ENCODE measurements around the gene SLC13A3. TPM values are rescaled to one million over a fixed set of nuclear protein-coding genes. Genes with fewer than 3 reads are reported as not detected.

SLC13A3 gene
- total RNA-seq, 1 donor from 2014 or later, result 0.66 TPM

- Mint-ChIP-seq H3K36me3 (ENCODE audit: low read depth, unreplicated experiment) (peaks cover 1% of the 10 kb centered on the region), H3K27me3 (ENCODE audit: low read depth, unreplicated experiment) (no peaks in the 10 kb centered on the region), H3K4me1 (ENCODE audit: low read depth, unreplicated experiment) (peaks cover 3% of the 10 kb centered on the region), H3K4me3 (ENCODE audit: unreplicated experiment) (no peak overlapping the region), H3K9me3 (ENCODE audit: unreplicated experiment) (no peaks in the 10 kb centered on the region), H3K27ac (ENCODE audit: unreplicated experiment) (no peak overlapping the region)
- no peak overlapping the region for H3K9ac ChIP-seq (ENCODE audit: low read length)
- H3K4me1 ChIP-seq (ENCODE audit: insufficient read depth, low read length), result peaks cover 6% of the 10 kb centered on the region
- H3K4me3 ChIP-seq (ENCODE audit: insufficient read depth, low read depth, low read length), result no peak overlapping the region
- no peaks in the 10 kb centered on the region for H4K20me1 ChIP-seq (ENCODE audit: insufficient read depth, low read length)
- no peaks in the 10 kb centered on the region for H3K9me3 ChIP-seq (ENCODE audit: insufficient read depth, low read depth, low read length)
- no peak overlapping the region for H2AFZ ChIP-seq (ENCODE audit: low read depth, low read length)
- H3K27ac ChIP-seq (ENCODE audit: low read depth, low read length), result no peak overlapping the region
- DNase-seq (ENCODE audit: low read depth), result no peak
- FAIRE-seq, result no peak
- TF ChIP-seq CTCF (IDR thresholded peaks at IDR 0.05; ENCODE audit: insufficient read depth, low read depth, low read length), result no peak
- TF ChIP-seq EZH2 (IDR thresholded peaks at IDR 0.05; ENCODE audit: insufficient read depth, low read length), result no peak
- H3K79me2 ChIP-seq (ENCODE audit: insufficient read depth, low read length), result no peaks in the 10 kb centered on the region
- H3K4me2 ChIP-seq (ENCODE audit: low read length), result no peak overlapping the region
- no peaks in the 10 kb centered on the region for H3K27me3 ChIP-seq (ENCODE audit: insufficient read depth, low read length)
- H3K36me3 ChIP-seq (ENCODE audit: insufficient read depth, low read length), result no peaks in the 10 kb centered on the region
These were observed 91.4 kb downstream of the SLC13A3 start for GRCh38 chr20:46559685-46560440.

- no peak for TF ChIP-seq CTCF (IDR thresholded peaks at IDR 0.05; ENCODE audit: insufficient read depth, low read depth, low read length)
- Histone ChIP-seq H3K4me2 (ENCODE audit: low read length) (no peak overlapping the region), H3K9me3 (ENCODE audit: insufficient read depth, low read depth, low read length) (no peaks in the 10 kb centered on the region), H3K9ac (ENCODE audit: low read length) (no peak overlapping the region), H3K27ac (ENCODE audit: low read depth, low read length) (no peak overlapping the region), H2AFZ (ENCODE audit: low read depth, low read length) (peak overlapping the region; percentile 64), H3K27me3 (ENCODE audit: insufficient read depth, low read length) (no peaks in the 10 kb centered on the region), H3K4me1 (ENCODE audit: insufficient read depth, low read length) (peaks cover 6% of the 10 kb centered on the region), H3K79me2 (ENCODE audit: insufficient read depth, low read length) (no peaks in the 10 kb centered on the region), H3K4me3 (ENCODE audit: insufficient read depth, low read depth, low read length) (no peak overlapping the region), H4K20me1 (ENCODE audit: insufficient read depth, low read length) (no peaks in the 10 kb centered on the region), H3K36me3 (ENCODE audit: insufficient read depth, low read length) (no peaks in the 10 kb centered on the region)
- Mint-ChIP-seq H3K4me1 (ENCODE audit: low read depth, unreplicated experiment) (peaks cover 3% of the 10 kb centered on the region), H3K27ac (ENCODE audit: unreplicated experiment) (no peak overlapping the region), H3K9me3 (ENCODE audit: unreplicated experiment) (no peaks in the 10 kb centered on the region), H3K36me3 (ENCODE audit: low read depth, unreplicated experiment) (peaks cover 1% of the 10 kb centered on the region), H3K4me3 (ENCODE audit: unreplicated experiment) (no peak overlapping the region), H3K27me3 (ENCODE audit: low read depth, unreplicated experiment) (no peaks in the 10 kb centered on the region)
- FAIRE-seq (no peak), DNase-seq (ENCODE audit: low read depth) (no peak)
These were observed 92.3 kb downstream of the SLC13A3 start for GRCh38 chr20:46559001-46559400.

GRCh38 chr20:46558511-46558959 lies 92.7 kb downstream of the SLC13A3 start:
- peaks cover 6% of the 10 kb centered on the region for H3K4me1 ChIP-seq (ENCODE audit: insufficient read depth, low read length)
- peak overlapping the region; percentile 10 for H3K4me2 ChIP-seq (ENCODE audit: low read length)
- Mint-ChIP-seq H3K4me1 (ENCODE audit: low read depth, unreplicated experiment) (peaks cover 3% of the 10 kb centered on the region), H3K4me3 (ENCODE audit: unreplicated experiment) (no peak overlapping the region), H3K9me3 (ENCODE audit: unreplicated experiment) (no peaks in the 10 kb centered on the region), H3K36me3 (ENCODE audit: low read depth, unreplicated experiment) (peaks cover 1% of the 10 kb centered on the region), H3K27ac (ENCODE audit: unreplicated experiment) (no peak overlapping the region), H3K27me3 (ENCODE audit: low read depth, unreplicated experiment) (no peaks in the 10 kb centered on the region)
- H3K9ac ChIP-seq (ENCODE audit: low read length), result no peak overlapping the region
- no peak for TF ChIP-seq CTCF (IDR thresholded peaks at IDR 0.05; ENCODE audit: insufficient read depth, low read depth, low read length)
- TF ChIP-seq EZH2 (IDR thresholded peaks at IDR 0.05; ENCODE audit: insufficient read depth, low read length), result no peak
- DNase-seq (ENCODE audit: low read depth), result peak; percentile 76
- no peaks in the 10 kb centered on the region for H3K9me3 ChIP-seq (ENCODE audit: insufficient read depth, low read depth, low read length)
- no peaks in the 10 kb centered on the region for H3K36me3 ChIP-seq (ENCODE audit: insufficient read depth, low read length)
- no peaks in the 10 kb centered on the region for H3K79me2 ChIP-seq (ENCODE audit: insufficient read depth, low read length)
- no peak overlapping the region for H3K27ac ChIP-seq (ENCODE audit: low read depth, low read length)
- H3K4me3 ChIP-seq (ENCODE audit: insufficient read depth, low read depth, low read length), result no peak overlapping the region
- H3K27me3 ChIP-seq (ENCODE audit: insufficient read depth, low read length), result no peaks in the 10 kb centered on the region
- H4K20me1 ChIP-seq (ENCODE audit: insufficient read depth, low read length), result no peaks in the 10 kb centered on the region
- no peak for FAIRE-seq
- H2AFZ ChIP-seq (ENCODE audit: low read depth, low read length), result peak overlapping the region; percentile 64

All from astrocyte (in vitro differentiated cells and primary cell).